Osteoblast (primary cell): ENCODE results near the gene PROX1. TPM values are rescaled to one million over a fixed set of nuclear protein-coding genes. Genes with fewer than 3 reads are reported as not detected.

ENCODE experiments used
- DNase-seq: peaks from one replicate; pipeline ENCODE4 v3.0.0; 2011; ENCODE audit warnings: low spot score, mixed read lengths; ENCODE audit not compliant: insufficient read length; ENCODE audit errors: missing footprints
- H2AFZ ChIP-seq: 2 replicates; pipeline ENCODE4 v1.6.0; 2011; ENCODE audit warnings: mild to moderate bottlenecking, low read length
- H3K27ac ChIP-seq: 2 replicates; pipeline ENCODE4 v1.5.1; 2011; ENCODE audit warnings: mild to moderate bottlenecking, low read depth, low read length, moderate library complexity
- H3K27me3 ChIP-seq: 2 replicates; pipeline ENCODE4 v1.6.0; 2012; ENCODE audit warnings: mild to moderate bottlenecking, control low read depth, inconsistent platforms, low read length, moderate library complexity; ENCODE audit not compliant: insufficient read depth
- H3K36me3 ChIP-seq: 2 replicates; pipeline ENCODE4 v1.5.1; 2011; ENCODE audit warnings: mild to moderate bottlenecking, low read length, control low read depth, moderate library complexity; ENCODE audit not compliant: insufficient read depth
- H3K4me1 ChIP-seq: 2 replicates; pipeline ENCODE4 v1.5.1; 2011; ENCODE audit warnings: mild to moderate bottlenecking, low read length, control low read depth, moderate library complexity; ENCODE audit not compliant: insufficient read depth
- H3K4me2 ChIP-seq: 2 replicates; pipeline ENCODE4 v1.6.0; 2011; ENCODE audit warnings: mild to moderate bottlenecking, low read length; ENCODE audit not compliant: insufficient read depth
- H3K4me3 ChIP-seq: fragments of 200-600 bp; sonication (generic); 3 replicates; pipeline ENCODE4 v1.5.1; 2012; ENCODE audit warnings: mild to moderate bottlenecking, low read length, inconsistent platforms; ENCODE audit not compliant: insufficient read depth
- H3K79me2 ChIP-seq: 2 replicates; pipeline ENCODE4 v1.6.0; 2012; ENCODE audit warnings: mild to moderate bottlenecking, low read length, control low read depth, inconsistent platforms; ENCODE audit not compliant: insufficient read depth
- H3K9me3 ChIP-seq: 2 replicates; pipeline ENCODE4 v1.5.1; 2011; ENCODE audit warnings: low read depth, low read length, control low read depth
- H4K20me1 ChIP-seq: 2 replicates; pipeline ENCODE4 v1.6.0; 2012; ENCODE audit warnings: mild to moderate bottlenecking, low read length, control low read depth; ENCODE audit not compliant: insufficient read depth
- CTCF ChIP-seq: IDR thresholded peaks from 2 replicates; pipeline ENCODE4 v1.5.1; 2011; ENCODE audit warnings: mild to moderate bottlenecking, low read depth, low read length, moderate library complexity; ENCODE audit errors: extremely low read depth
- total RNA-seq: library from RNA; depleted of rRNA; stranded (reverse); fragments of >200 nt; gene quantifications from 2 replicates; pipeline ENCODE4 v1.2.3, GENCODE V29; 2012

PROX1 gene
- total RNA-seq, 1 donor = under 0.01 TPM

GRCh38 chr1:214017191-214017982 is 29.6 kb downstream of the PROX1 start:
- no peaks in the 10 kb centered on the region for H4K20me1 ChIP-seq
- no peak for TF ChIP-seq CTCF
- no peak for DNase-seq

GRCh38 chr1:214018386-214019268 is 30.9 kb downstream of the PROX1 start:
- H3K27me3 ChIP-seq = no peaks in the 10 kb centered on the region
- H3K9me3 ChIP-seq = no peaks in the 10 kb centered on the region
- no peaks in the 10 kb centered on the region for H3K4me1 ChIP-seq
- H3K27ac ChIP-seq = no peak overlapping the region
- TF ChIP-seq CTCF = no peak
- H3K4me2 ChIP-seq = no peak overlapping the region
- H3K4me3 ChIP-seq = no peak overlapping the region
- no peak overlapping the region for H2AFZ ChIP-seq
- H4K20me1 ChIP-seq = no peaks in the 10 kb centered on the region
- H3K79me2 ChIP-seq = no peaks in the 10 kb centered on the region
- no peak for DNase-seq
- no peaks in the 10 kb centered on the region for H3K36me3 ChIP-seq

More at GRCh38 chr1:214017191-214017982, 29.6 kb downstream of the PROX1 start:
- Histone ChIP-seq H3K27me3 (no peaks in the 10 kb centered on the region), H3K9me3 (no peaks in the 10 kb centered on the region), H3K4me2 (no peak overlapping the region), H3K4me1 (no peaks in the 10 kb centered on the region), H3K36me3 (no peaks in the 10 kb centered on the region), H2AFZ (no peak overlapping the region), H3K27ac (no peak overlapping the region), H3K4me3 (no peak overlapping the region), H3K79me2 (no peaks in the 10 kb centered on the region)

DNA sequence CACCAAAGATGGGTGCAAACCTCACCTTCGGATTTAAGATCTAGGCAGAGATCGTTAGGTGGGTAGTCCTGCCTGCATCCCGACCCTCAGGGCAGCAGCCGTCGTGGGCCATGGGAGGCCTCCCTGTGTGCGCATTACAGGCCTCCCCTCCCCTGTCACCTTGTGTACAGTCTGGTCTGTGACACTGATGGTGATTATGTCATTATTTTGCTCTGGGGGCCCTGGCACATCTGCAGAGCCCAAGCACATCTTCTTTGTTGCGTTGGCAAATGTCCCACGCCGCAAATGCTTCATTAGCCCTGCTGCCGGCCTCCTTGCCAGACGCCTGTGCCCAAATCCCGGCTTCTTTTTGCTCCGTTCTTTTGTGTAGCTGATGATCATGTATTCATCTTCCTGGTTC is 31.7 kb downstream of the PROX1 start:
- DNase-seq = no peak
- no peak overlapping the region for H3K4me2 ChIP-seq
- no peak overlapping the region for H3K4me3 ChIP-seq
- H4K20me1 ChIP-seq = no peaks in the 10 kb centered on the region
- H3K79me2 ChIP-seq = no peaks in the 10 kb centered on the region
- no peak overlapping the region for H3K27ac ChIP-seq
- no peaks in the 10 kb centered on the region for H3K9me3 ChIP-seq
- no peaks in the 10 kb centered on the region for H3K4me1 ChIP-seq
- H3K27me3 ChIP-seq = no peaks in the 10 kb centered on the region
- no peaks in the 10 kb centered on the region for H3K36me3 ChIP-seq
- H2AFZ ChIP-seq = no peak overlapping the region
- TF ChIP-seq CTCF = no peak

- H3K27ac ChIP-seq = no peak overlapping the region
- H4K20me1 ChIP-seq = no peaks in the 10 kb centered on the region
- H3K27me3 ChIP-seq = no peaks in the 10 kb centered on the region
- no peaks in the 10 kb centered on the region for H3K36me3 ChIP-seq
- no peaks in the 10 kb centered on the region for H3K9me3 ChIP-seq
- DNase-seq = no peak
- H2AFZ ChIP-seq = no peak overlapping the region
- no peak for TF ChIP-seq CTCF
- H3K4me2 ChIP-seq = no peak overlapping the region
- no peak overlapping the region for H3K4me3 ChIP-seq
- H3K79me2 ChIP-seq = no peaks in the 10 kb centered on the region
- no peaks in the 10 kb centered on the region for H3K4me1 ChIP-seq
Observed at GRCh38 chr1:214021321-214021720, 33.5 kb downstream of the PROX1 start.
